GM10248 (cell line): ENCODE data around the gene KIDINS220.

ENCODE experiments used
- CTCF ChIA-PET: fragments of 300-600 bp; sonication (Branson Sonifier 250); formaldehyde crosslinking; extraction: SDS; loops from one replicate; lab custom pipeline; 2021; ENCODE audit warnings: antibody characterized with exemption; lab: Yijun Ruan, JAX
- POLR2A ChIA-PET: fragments of 350-650 bp; sonication (Branson Sonifier 250); formaldehyde crosslinking; extraction: SDS; loops from one replicate; lab custom pipeline; 2020; ENCODE audit warnings: antibody characterized with exemption; lab: Yijun Ruan, JAX
- DNase-seq: peaks from one replicate; pipeline ENCODE4 v3.0.0; 2012; ENCODE audit errors: extremely low spot score
- TF ChIP-seq, protein P1 (sequence below): IDR thresholded peaks from 2 replicates; pipeline ENCODE4 v1.5.1; 2012; ENCODE audit warnings: mild to moderate bottlenecking, low read depth; ENCODE audit errors: extremely low read depth, missing control alignments, control extremely low read depth

The KIDINS220 gene

DNA sequence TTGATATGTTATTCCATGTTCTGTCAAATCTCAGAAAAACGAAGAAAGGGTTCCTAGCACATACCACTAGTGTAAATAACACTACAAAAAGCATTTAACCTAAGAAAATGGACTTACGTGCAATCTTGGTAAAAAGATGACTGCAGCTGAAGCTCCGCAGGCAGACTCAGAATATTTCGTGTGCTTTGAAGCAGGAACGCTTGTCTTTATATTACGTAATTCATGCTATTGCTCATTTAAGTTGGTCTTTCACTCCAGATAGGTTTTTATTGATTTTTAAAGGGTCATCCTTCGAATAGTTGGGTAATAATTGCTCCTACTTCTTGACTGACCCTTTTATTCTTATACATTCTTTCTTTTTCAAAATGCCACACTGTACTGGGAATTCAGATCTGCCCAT lies 111.6 kb downstream of the KIDINS220 start:
- ChIA-PET POLR2A (no interaction called here), CTCF (interaction anchor here (1.2 kb wide), 1 partner anchor 33 kb away, joined by 3 read pairs; no protein-coding TSS in a partner anchor)
- TF ChIP-seq, protein P1, sequence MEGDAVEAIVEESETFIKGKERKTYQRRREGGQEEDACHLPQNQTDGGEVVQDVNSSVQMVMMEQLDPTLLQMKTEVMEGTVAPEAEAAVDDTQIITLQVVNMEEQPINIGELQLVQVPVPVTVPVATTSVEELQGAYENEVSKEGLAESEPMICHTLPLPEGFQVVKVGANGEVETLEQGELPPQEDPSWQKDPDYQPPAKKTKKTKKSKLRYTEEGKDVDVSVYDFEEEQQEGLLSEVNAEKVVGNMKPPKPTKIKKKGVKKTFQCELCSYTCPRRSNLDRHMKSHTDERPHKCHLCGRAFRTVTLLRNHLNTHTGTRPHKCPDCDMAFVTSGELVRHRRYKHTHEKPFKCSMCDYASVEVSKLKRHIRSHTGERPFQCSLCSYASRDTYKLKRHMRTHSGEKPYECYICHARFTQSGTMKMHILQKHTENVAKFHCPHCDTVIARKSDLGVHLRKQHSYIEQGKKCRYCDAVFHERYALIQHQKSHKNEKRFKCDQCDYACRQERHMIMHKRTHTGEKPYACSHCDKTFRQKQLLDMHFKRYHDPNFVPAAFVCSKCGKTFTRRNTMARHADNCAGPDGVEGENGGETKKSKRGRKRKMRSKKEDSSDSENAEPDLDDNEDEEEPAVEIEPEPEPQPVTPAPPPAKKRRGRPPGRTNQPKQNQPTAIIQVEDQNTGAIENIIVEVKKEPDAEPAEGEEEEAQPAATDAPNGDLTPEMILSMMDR, result no peak
- DNase-seq, result no peak

DNA sequence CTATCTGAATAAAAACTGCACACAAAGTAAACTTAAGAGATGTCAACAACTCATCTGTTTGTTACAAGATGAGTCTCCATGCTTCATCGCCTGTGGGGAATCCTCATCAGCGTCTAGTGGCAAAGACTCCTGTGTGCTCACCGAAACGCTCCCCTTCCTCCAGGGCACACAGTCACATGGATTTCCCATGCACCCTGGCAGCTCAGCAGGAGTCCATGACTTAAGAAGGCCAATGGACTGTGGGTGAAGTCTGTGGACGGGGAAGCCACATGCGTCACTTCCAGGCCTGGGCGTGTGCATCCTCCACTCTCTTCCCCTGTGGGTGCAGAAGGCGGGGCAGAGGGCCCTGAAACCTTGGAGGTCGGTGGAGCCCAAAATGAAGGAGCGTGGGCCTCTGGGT lies 114.4 kb downstream of the KIDINS220 start:
- ChIA-PET CTCF (no interaction called here), POLR2A (no interaction called here)
- DNase-seq, result no peak

DNA sequence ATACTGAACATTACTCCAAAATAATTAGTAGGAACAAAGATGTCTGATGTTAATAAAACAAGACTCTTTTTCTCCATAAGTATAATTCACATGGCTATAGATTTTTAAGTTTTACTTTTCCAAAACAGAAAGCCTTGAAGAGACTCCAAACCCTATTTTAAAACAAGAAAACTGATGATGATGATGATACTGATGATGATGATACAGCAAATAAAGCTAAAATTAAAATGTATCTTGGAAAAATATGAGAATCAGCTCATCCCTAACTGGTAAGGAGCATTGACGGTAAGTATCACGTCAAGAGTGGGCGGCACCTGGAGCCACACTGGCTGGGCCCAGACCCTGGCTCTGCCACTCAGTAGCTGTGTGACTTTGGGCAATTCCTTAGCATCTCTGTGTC lies 116.0 kb downstream of the KIDINS220 start:
- ChIA-PET CTCF (no interaction called here), POLR2A (no interaction called here)
- TF ChIP-seq, protein P1, result no peak
- no peak for DNase-seq

More for the DNA sequence above, 114.4 kb downstream of the KIDINS220 start:
- TF ChIP-seq, protein P1, result no peak

DNA sequence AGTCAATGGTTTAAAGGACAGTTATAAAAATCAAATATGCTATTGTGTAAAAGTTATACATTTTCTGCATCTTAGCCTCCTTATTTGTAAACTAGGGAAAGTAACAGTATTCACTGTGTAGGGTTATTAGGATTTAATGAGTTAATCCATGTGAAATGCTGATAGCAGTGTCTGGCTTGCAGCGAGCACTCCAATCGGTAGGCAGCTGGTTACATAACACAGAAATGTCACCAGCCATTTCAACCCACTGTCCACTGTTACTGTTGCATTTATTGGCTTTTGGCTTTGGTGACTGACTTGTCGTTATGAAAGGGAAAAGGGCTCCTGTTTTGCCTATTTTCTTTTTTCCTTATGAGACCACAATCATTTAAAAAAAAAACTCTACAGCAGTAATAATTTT lies 116.7 kb downstream of the KIDINS220 start:
- TF ChIP-seq, protein P1, result no peak
- DNase-seq, result no peak
- CTCF ChIA-PET, result interaction anchor here (1.1 kb wide), 1 partner anchor 28 kb away, joined by 3 read pairs; no protein-coding TSS in a partner anchor
- POLR2A ChIA-PET, result no interaction called here

DNA sequence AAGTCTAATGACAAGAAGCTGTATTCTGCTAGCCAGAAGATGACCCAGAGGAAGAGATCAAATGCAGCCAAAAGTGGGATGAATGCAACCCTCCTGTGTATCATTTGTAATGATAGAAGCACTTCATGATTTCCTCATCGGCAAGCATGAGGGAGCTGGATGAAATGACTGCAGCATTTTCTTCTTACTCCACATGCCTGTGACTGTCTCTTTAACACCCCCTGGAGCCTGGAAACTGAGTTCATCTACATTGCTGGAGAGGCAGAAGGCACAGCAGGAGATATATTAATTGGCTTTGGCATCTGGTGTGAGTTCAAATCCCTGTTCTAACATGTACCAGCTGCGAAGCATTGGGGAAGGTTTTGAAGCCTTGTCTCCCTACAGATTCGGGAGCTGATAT lies 117.9 kb downstream of the KIDINS220 start:
- ChIA-PET POLR2A (no interaction called here), CTCF (no interaction called here)
- DNase-seq, result no peak
- TF ChIP-seq, protein P1, result no peak

DNA sequence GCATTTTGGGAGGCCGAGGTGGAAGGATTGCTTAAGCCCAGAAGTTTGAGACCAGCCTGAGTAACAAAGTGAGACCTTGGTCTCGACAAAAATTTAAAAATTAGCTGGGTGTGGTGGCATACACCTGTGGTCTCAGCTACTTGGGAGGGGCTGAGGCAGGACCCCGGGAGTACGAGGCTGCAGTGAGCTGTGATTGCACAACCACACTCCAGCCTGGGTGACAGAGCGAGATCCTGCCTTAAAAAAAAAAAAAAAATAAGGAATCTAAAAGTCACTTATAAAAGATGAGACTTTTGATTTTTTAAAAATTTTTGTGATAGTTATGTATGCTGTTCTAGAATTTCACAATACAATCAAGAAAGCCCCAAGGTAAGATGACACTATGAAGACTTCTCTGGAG lies 122.4 kb downstream of the KIDINS220 start:
- CTCF ChIA-PET, result no interaction called here
- POLR2A ChIA-PET, result no interaction called here
- DNase-seq, result no peak
- TF ChIP-seq, protein P1, result no peak
